AG04450 (cell line): Measurements from ENCODE around the gene CD47. TPM values are rescaled to one million over a fixed set of nuclear protein-coding genes. Genes with fewer than 3 reads are reported as not detected.

Source experiments
- CTCF ChIA-PET: fragments of 300-600, 350-600 bp; formaldehyde crosslinking; extraction: SDS; loops from one replicate; lab custom pipeline; 2022; ENCODE audit warnings: antibody characterized with exemption, inconsistent platforms; lab: Charles Lee
- POLR2A ChIA-PET: fragments of 350-600 bp; formaldehyde crosslinking; extraction: SDS; loops from one replicate; lab custom pipeline; 2021; ENCODE audit warnings: antibody characterized with exemption, inconsistent platforms; lab: Yijun Ruan, JAX
- DNase-seq: peaks from one replicate; pipeline ENCODE4 v3.0.0-alpha.2; 2011; ENCODE audit warnings: low read depth, low spot score
- H3K27ac ChIP-seq: one replicate; pipeline ENCODE4 v1.5.1; 2012; ENCODE audit warnings: low read depth, low read length, control low read depth
- H3K27me3 ChIP-seq: one replicate; pipeline ENCODE4 v1.6.0; 2012; ENCODE audit warnings: low read length; ENCODE audit not compliant: control insufficient read depth, insufficient read depth
- H3K4me3 ChIP-seq: 2 replicates; pipeline ENCODE4 v1.5.1; 2011; ENCODE audit warnings: mild to moderate bottlenecking, low read depth, low read length, control low read depth
- H3K9me3 ChIP-seq: 2 replicates; pipeline ENCODE4 v1.5.1; 2012; ENCODE audit warnings: low read length; ENCODE audit not compliant: control insufficient read depth, insufficient read depth
- CTCF ChIP-seq: IDR thresholded peaks from 2 replicates; pipeline ENCODE4 v1.5.1; 2011; ENCODE audit warnings: low read depth, low read length, control low read depth, inconsistent platforms
- polyA plus RNA-seq: library from polyadenylated mRNA; depleted of rRNA; stranded (reverse); fragments of >200 nt; gene quantifications from 2 replicates; pipeline ENCODE4 v1.2.3, GENCODE V29; 2011

Gene CD47
- polyA plus RNA-seq, 1 experiment, result 108 TPM

DNA sequence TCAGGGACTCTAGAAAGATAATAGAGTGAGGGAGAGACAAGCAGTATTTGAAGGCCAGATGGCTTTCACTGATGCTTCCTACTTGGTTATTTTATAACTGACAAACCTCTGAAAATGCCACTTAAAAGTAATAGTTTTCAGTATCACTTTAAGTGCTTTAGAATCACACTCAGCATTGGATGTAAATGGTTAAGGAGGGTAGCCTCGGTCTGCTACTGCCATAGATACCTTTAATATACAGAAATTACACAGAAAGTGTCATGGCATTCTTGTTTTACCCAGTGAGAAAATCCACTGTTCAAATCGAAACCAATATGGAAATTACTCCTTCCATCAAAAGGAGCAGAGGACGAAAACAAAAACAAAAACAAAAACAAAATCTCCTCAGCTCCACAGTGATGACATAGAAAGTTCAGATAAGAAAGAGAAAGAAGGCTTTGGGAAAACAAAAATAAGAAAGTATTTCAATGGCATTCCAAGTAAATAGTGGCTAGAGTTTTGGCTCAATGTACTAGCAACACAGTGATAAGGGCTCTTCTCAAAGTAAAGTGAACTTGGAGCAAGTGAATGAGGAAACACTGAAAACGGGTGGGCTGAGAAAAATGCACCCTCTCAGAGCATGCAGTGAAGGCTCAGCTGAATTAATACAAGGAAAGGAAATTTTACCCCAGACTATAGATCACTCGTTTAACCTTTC, 43.2 kb upstream of the CD47 start:
- CTCF ChIA-PET, result no interaction called here
- Histone ChIP-seq H3K27ac (no peak overlapping the region), H3K27me3 (no peaks in the 10 kb centered on the region), H3K9me3 (no peaks in the 10 kb centered on the region), H3K4me3 (no peak overlapping the region)
- POLR2A ChIA-PET, result interaction anchor here (0.6 kb wide), 1 partner anchor 19 kb away, joined by 3 read pairs; no protein-coding TSS in a partner anchor
- no peak for DNase-seq
- no peak for TF ChIP-seq CTCF

DNA sequence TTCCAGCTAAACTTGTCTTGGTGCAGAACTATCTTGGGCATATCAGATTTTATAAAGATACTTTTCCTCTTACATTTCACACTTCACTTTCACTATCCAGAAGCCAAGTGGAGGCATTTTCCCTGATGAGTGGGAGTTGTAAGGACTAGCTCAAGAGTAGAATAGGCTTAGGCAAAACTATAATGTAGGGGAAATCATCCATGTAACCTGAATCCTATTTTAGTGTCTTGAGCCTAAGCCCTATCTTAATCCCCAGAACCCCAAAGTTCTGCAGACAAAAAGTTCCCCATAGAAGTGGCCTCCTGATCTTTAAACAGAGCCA, 42.2 kb upstream of the CD47 start:
- CTCF ChIA-PET, result interaction anchor here (1.0 to 1.1 kb wide), 2 partner anchors 20 to 345 kb away, joined by 4 to 6 read pairs; no protein-coding TSS in a partner anchor
- H3K9me3 ChIP-seq, result no peaks in the 10 kb centered on the region
- no peak overlapping the region for H3K4me3 ChIP-seq
- DNase-seq, result no peak
- POLR2A ChIA-PET, result interaction anchor here (0.6 to 0.7 kb wide), 3 partner anchors 20 to 487 kb away, joined by 3 to 4 read pairs (median 3); no protein-coding TSS in a partner anchor
- TF ChIP-seq CTCF, result no peak
- peak overlapping the region; percentile 47 for H3K27ac ChIP-seq
- H3K27me3 ChIP-seq, result no peaks in the 10 kb centered on the region

- no peaks in the 10 kb centered on the region for H3K9me3 ChIP-seq
- TF ChIP-seq CTCF, result no peak
- DNase-seq, result no peak
- POLR2A ChIA-PET, result interaction anchor here (0.7 to 1.0 kb wide), 2 partner anchors 89 to 91 kb away, joined by 3 to 5 read pairs; partner anchors contain the start of gene IFT57
- CTCF ChIA-PET, result interaction anchor here (1.0 to 1.1 kb wide), 2 partner anchors 346 to 421 kb away, joined by 3 read pairs; no protein-coding TSS in a partner anchor
- H3K27me3 ChIP-seq, result no peaks in the 10 kb centered on the region
- no peak overlapping the region for H3K4me3 ChIP-seq
- H3K27ac ChIP-seq, result peak overlapping the region; percentile 71
Measured at GRCh38 chr3:108131475-108132134, 40.8 kb upstream of the CD47 start.

- no peak for TF ChIP-seq CTCF
- ChIA-PET CTCF (interaction anchor here (1.0 to 1.1 kb wide), 2 partner anchors 347 to 422 kb away, joined by 3 read pairs; no protein-coding TSS in a partner anchor), POLR2A (interaction anchor here (0.7 to 1.0 kb wide), 2 partner anchors 89 to 91 kb away, joined by 3 to 5 read pairs; partner anchors contain the start of gene IFT57)
- Histone ChIP-seq H3K9me3 (no peaks in the 10 kb centered on the region), H3K27ac (peak overlapping the region; percentile 71), H3K27me3 (no peaks in the 10 kb centered on the region), H3K4me3 (no peak overlapping the region)
- DNase-seq, result peak; percentile 70
Measured at GRCh38 chr3:108130701-108131474, 40.1 kb upstream of the CD47 start.
